DMS 273 (cell line): ENCODE measurements around the gene RALGPS1.

Experiments used
- DNase-seq: peaks from one replicate; lab custom pipeline; 2025; ENCODE audit not compliant: unreplicated experiment; lab: John Stamatoyannopoulos, UW

The RALGPS1 gene

DNA sequence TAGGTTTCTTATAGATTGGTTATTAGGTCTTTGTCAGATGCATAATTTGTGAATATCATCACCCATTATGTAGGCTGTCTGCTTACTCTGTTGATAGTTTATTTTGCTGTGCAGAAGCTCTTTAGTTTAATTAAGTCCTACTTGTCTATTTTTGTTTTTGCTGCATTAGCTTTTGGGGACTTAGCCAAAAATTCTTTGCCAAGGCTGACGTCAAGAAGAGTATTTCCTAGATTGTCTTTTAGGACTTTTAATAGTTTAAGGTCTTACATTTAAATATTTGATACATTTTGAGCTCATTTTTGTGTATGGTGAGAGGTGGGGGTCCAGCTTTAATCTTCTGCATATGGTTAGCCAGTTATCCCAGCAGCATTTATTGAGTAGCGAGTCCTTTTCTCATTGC, 232.7 kb downstream of the RALGPS1 start:
- DNase-seq = no peak

DNA sequence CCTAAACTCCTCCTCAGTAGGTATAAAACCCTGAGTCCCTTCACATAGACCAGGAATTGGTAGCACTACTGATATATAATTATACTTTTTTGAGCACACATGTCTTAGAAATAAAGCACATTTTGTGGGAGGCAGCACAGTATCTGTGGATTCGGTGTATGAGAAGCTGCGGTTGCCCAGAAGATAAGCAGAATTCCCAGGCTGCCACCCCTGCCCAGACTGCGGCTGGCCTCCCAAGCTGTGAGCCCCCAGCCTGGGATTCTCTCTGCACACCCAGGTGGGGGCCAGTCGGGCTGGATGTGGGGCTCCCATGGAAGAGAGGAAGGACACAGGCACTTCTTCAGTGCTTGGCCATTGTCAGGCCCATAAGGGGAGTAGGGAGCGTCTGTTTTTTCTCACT, 233.4 kb downstream of the RALGPS1 start:
- DNase-seq = no peak

DNA sequence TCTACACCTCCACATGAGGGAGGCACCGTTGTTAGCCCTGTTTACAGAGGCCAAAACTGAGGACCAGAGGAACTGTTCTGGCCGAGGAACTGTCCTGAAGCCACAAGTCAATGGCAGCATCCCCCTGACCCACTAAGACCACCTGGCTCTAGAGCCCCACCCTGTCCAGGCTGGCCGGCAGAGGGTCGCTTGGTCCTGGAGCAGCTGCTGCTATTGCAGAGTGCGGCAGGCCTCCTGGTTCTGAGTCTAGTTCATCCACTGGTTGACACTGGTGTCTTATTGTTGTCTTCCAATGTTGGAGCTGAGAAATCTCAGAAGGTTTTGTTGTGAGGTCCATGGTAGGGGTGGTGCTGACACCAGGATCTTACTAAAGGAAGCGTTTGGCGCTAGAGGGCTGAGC, 234.4 kb downstream of the RALGPS1 start:
- DNase-seq = no peak

DNA sequence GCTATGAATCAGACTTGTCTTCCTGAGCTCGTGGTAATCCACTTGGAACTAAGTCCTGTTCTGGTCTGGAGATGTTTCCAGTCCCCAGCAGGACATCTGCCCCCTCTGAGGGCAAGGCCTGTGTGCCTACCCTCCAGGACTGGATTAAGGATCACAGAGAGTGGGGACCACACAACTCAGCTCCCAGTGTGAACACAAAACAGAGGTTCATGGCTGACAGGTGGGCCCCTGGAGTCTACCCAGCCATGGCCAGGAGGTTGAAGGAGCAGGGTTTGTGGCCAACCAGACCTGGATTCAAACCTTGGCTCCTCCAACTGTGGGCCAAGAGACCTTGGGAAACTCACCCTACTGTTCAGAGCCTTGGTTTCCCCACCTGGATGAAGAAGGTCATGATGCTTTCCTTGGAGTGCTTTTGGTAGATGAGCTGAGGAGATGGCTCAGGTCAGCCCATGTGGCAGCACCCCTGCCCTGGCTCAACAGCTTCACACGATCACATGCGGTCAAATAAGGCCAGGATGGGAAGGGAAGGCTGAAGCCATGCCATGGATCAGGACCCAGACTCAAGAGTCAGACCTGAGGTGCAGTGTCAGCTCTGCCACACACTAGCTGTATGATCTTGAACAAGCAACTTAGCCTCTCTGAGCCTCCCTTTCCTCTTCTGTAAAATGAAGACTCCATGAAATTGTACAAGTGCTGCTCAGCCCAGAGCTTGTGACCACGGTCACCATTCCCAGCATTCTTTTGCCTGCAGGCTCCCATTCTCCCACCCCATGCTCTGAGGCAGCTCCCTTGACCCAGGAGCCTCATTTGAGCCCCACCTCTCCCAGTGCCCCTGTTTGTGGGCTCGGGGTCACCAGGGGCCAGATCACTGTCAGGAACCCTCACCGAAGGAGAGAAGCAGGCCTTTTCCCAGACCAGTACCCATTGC, 235.1 kb downstream of the RALGPS1 start:
- DNase-seq = no peak

DNA sequence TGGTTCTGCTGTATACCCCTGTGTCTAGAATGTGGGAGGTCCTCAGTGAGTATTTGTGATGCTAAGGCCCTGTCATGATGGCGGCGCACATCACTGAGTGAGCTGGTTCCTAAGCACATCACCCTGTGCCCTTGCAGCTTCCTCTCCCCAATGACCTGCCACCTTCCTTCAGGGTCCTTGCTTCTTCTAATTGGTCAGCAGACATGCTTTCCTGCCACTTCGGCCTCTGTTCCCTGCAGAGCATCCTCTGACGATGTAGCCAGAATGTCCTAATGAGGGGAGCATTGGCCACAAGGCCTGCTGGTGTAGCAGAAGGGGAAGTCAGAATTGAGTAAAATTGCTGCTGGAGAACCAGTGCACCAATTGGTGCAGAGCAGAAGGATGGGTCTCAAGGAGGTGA, 238.9 kb downstream of the RALGPS1 start:
- no peak for DNase-seq

DNA sequence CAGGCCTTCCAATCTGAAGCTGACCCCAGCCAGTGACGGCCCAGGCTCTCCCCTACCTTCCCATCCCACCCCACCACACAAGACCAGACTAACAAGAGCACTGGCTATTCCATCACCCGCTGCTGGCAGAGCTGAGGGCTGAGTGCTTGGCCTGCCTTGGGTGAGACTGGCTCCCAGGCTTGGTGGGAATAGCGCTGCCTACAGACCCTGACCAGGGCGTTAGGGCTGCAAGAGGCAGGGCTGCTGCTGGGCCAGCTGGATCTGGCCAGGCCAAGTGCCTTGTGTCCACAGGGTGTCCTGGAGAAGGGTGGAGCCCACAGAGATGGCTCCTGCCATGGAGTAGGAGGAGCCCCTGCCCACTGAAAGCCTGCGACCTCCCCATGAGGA, 239.4 kb downstream of the RALGPS1 start:
- no peak for DNase-seq

DNA sequence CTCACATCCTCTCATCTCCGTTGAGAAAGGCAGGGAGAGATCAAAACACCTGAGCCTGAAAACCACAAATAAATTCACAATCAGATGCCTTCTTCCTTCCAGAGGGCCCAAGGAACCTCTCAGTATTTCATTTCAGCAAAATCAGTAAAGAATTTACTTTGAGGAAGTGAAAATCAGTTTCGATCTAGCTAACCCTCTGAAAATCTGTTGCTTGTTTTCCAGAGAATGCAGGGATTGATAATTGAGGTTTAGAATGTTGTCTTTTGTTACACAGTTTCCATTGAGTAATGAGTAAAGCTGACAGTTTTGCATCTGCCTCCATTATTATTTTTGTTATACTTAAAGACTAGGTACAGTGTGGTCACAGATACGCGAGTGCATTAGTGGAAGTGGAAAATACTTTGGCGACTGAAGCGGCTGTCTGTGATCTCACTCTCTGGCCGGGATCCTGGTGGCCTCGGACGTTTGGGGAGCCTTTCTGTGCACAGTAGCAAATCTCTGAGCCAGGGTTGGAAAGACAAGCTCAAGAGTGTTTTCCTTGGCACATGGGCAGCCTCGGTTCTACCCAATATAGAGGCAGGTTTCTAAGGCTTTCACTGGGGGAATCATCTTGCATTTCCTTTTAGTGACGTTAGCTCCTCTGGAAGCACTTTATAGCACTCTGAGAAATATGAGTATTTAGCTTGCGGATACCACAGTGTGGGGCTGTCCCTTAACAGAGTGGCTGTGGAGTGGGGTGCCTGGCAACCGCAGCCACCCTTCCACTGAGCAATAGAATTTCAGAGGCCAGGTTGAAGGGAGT, 240.0 kb downstream of the RALGPS1 start:
- no peak for DNase-seq

DNA sequence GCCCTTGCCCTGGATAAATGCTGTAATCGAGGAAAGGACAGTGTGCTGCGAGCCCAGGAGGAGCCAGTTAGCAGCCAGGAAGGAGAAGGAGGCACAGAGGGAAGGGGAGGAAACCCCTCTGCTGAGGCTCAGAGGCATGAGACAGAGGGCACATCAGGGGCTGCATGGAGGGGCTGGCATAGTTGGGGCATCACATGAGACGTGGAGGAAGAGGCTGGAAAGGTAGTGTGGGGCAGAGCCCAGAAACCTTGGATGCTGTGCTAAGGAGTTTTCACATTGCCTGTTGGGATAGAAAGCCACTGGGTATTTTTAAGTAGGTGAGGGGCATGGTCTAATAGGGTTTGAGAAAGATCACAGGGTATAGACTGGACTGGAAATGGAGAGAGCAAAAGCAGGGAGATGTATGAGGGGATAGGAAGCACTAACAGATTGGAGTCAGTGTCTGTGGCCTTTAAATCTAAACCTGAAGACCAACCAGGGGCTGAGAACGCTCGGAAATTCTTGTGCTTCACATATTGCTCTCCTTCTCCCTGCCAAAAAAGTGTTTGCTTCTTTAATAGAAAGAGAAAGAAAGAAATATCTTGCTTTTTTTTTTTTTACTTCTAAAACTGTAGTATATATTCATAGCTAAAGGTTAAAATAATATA, 240.9 kb downstream of the RALGPS1 start:
- DNase-seq = no peak

DNA sequence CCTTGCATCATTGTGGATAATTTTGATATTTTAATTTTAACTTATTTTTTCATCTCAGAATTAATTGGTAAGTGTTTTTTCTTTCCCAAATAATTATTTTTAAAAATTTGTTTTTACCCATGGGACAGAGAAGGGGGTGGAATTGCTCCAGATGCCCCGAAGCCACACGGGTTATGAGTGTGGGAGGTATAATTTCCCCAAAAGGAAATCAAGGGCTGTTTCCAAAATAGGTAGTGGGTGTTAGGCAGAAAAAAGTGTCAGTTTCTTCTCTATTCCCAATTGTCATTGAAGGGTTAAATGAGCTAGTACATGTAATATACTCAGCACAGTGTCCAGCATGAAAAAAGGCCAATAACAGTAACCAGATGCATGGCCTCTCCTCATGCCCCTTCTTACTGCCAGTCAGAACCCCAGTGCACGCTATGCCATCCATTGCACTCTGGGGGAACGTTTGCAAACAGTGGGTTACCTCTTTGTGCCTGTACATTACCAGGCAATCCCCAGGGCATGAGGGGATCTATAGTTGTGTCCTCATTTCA, 244.3 kb downstream of the RALGPS1 start:
- no peak for DNase-seq

DNA sequence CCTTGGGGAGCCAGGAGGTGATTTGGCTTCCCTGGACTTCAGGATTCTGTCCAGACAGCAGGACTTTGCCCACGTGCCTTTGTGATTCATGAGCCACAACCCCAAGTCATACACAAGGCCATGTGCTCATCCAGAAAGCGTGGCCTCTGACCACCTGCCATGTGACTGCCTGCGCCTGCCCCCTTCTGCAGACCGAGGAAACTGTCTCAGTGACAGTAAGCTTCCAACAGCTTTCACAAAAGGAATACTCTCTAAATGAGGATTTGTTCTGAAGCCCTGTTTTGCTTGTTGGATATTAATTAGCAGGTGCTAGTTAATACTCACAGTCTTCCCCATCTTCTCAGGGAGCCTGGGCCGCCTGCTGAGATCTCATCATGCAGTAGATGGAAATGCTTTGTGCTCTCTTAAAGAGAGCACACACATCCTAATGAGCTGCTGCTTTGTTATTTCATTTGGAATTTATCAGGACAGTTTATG, 244.8 kb downstream of the RALGPS1 start:
- peak; percentile 31 for DNase-seq

DNA sequence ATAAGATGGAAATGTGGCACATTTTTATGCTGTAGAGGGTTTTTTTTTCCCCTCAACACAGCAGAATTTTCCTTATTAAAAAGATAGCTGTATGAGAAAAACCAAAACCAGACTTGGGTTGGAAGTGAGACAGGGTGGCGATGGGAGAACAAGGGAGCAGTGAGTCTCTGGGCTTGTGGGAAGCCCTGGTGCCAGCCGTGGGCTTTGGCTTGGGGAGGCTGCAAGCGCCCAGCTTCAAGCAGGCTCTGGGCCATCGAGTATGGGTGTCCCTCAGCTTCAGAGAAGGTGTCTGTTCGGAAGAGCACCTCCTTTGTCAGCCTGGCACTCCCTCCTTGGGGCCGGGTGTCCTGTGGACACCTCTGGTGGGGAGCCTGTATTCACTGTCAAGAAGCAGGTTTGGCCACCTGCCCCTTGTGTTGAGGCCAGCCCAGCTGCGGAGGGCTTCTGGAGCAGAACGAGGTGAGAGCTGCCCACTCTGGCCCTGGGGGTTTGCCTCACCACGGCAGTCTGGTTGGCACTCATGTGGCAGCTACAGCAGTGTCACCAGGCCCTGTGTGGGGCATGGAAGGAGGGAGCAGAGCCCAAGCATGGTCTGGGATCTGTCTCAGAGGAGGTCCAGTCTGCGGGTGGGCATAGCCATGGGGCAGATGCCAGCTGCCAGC, 245.5 kb downstream of the RALGPS1 start:
- DNase-seq = no peak

DNA sequence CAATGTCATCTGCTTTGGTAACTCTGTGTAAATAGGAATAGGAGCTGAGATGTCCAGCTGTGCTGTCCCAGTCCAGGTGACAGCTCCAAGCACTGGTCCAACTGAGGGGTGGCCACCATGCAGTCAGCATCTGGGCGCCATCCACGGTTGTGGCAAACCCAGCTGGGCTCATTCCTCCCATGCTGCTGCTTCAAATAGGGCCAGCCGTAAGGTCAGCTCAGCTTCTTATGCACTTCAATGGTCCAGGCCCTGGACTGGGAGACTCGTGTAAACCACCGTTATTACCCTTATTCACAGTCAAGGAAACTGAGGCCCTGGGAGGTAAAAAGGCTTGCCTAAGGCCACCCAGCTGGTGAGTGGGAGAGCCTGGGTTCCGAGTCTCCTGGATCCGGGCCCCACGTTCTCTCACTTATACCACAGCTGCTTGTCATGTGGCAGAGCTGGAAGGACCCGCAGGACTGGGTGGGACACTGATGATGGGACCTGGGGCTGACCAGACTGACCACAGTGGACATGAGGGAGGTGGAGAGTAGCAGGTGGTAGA, 246.6 kb downstream of the RALGPS1 start:
- DNase-seq = no peak

DNA sequence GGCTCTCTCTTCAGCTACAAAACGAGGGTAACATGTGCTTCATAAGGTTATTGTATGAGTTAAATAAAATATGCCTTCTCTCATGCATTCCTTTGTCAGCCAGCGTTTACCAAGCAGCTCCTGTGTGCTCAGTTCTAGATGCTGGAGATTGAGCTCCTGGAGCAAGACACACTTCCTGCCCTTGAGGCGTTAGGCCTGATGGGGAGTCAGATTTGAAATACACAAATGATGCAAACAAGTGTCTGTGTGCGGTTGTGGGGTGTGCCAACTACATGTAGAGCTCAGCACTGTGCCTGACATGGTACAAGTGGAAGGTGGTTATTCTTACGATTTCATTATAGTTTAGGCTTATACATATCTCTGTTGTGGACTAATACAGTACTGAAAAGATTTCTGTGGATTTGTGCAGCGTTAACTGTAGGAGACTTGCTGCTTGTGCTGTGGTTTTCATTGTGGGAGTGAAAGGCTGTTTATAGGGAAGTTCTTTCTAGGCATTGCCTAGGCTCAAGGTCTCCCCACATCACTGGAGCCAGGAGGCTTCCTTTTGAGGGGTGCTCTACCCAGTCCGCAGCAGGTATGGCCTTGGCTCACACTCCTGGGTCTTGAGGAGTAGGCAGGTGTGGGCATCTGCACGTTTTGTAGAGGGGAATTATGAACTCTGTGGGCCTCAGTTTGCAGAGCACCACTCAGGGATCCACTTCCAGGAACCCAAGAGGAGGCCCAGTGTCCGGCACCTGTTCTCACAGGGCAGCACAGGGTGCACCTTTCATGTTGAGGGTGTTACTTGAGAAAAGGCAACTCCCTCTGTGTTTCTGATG, 247.7 kb downstream of the RALGPS1 start:
- DNase-seq = no peak

DNA sequence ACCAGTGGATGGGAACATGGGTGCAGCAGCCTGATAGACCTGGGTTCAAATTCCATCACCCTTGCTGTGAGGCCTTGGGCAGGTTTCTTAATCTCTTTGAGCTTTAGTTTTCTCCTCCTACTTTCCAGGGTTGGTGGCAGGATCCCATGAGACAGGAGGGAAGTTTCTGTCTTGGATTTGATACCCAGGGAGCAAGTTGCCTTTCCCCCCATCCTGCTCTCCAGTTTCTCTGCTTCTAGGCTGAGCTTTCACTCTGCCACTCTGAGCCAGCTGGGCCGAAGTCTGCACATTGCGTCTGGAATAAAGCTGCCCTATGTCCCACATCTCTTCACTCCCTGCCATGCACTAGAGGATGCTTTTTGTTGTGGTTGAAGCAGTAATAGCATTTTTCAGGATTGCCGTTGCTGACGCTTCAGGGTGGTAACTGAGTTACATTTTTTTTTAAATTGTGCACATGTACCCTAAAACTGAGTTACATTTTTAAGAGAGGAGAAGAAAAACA, 248.3 kb downstream of the RALGPS1 start:
- DNase-seq = no peak

DNA sequence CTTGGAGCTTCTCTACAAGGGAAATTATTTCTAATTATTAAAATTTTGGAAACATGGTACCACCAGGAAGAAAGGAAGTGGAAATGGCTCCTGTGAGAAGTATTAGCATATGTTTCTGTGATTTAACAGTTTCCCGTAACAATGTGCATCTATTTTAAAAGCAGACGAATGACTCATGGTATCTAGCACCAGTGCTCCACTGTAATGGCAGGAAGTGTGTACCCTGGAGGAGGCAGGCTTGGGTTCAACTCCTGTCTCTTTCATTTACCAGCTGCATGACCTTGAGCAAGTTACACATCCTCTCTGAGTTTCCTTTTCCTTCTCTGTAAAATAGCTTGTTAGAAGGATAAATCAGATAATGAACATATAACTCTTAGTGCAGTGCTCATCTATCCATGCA, 248.8 kb downstream of the RALGPS1 start:
- DNase-seq = no peak

DNA sequence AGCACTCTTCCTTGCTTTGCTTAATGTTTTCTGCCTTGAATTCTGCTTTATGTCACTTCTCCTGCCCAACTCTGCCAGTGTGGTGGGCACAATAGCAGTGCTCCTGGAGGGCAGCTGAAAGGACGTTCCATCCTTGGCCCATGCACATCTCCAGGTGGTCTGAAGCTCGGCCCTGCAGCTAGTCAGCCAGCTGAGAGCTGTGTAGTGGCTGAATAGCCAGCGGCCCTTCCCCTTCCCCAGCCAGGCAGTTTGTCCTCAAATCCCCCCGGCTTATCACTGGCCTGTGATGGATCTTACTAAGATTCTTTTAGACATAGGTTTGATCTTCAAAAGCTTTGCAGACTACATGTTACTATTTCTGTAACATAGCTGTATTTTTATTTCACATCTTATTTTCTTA, 250.5 kb downstream of the RALGPS1 start:
- no peak for DNase-seq

DNA sequence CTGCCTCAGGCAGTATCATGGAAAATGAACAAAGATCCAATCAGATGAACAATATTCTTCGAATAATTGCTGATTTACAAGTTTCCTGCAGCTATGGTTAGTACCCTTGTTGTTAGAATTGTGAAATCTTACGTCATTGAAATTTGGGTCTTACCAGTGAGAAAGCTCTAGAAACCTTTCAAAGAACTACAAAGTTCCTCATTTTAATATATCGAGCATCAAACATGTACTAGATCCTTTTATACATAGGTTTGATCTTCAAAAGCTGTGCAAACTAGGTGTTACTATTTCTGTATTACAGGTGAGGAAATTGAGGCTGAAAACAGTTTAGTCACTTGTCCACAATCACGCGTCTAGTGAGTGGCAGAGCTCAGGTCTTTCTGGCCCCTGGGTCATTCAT, 251.5 kb downstream of the RALGPS1 start:
- DNase-seq = no peak

DNA sequence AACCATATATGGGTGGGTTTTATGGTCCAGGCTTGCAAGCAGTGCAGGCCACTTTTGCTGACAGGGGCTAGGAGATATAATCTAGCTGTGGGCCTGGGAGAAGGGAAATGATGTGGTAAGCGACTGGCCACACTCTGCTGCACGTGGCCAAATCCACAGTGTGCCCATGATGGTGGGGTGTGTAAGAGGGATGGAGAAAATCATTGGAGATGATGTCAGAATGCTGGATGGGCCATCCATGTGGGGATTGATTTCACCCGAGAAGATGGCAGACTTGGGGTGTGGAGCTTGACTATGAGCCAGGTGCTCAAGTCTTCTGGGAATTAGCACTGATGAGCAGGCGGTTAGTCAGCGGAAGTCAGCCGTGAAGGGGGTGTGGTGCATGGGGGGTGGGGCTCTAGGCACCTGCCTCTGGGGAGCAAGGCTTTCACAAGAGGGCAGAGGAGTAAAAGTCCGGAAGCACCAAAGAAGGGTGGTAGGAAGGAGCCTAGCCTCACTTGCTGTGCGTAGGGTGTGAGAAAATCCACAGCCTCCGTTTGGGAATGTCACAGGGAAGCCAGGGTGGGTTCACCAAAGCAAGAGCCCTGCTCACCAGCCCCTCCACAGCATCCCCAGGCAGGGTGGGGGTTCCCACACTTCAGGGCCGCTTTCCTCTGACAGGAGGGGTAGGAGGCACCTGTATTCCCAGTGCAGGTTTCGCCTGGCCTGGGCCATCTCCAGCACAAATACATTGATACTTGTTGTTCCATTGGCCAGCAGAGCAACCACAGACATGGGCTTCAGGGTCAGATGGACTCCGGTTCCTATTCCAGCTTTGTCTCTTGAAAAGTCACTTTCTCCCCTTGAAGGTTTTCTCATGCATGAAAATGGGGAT, 252.3 kb downstream of the RALGPS1 start:
- no peak for DNase-seq
